Naive thymus-derived CD4-positive, alpha-beta T cell (primary cell): Measurements from ENCODE around the gene SLC34A3. TPM values are rescaled to one million over a fixed set of nuclear protein-coding genes. Genes with fewer than 3 reads are reported as not detected.

ENCODE experiments used
- ATAC-seq: fragments of 150-1000 bp; cut with Tn5 transposase; 2 replicates; pipeline ENCODE4 v1.10.0; 2021; ENCODE audit warnings: mild to moderate bottlenecking, moderate library complexity
- CTCF ChIA-PET: fragments of 350-600 bp; sonication (Branson Sonifier 250); formaldehyde crosslinking; loops from one replicate; lab custom pipeline; 2021; ENCODE audit warnings: antibody characterized with exemption; lab: Charles Lee
- POLR2A ChIA-PET: fragments of 350-600 bp; sonication (Branson Sonifier 250); formaldehyde crosslinking; loops from one replicate; lab custom pipeline; 2021; ENCODE audit warnings: antibody characterized with exemption, inconsistent platforms; lab: Charles Lee
- DNase-seq, 9 donors: peaks; one replicate each; pipeline versions ENCODE4 v3.0.0 to v3.0.0-alpha.2; 2020 to 2022; ENCODE audit warnings: mixed read lengths in 1 of 9
- H3K27ac ChIP-seq: one replicate; pipeline ENCODE4 v1.7.0; 2013; ENCODE audit warnings: mild to moderate bottlenecking, low read depth, low read length, moderate library complexity
- H3K27me3 ChIP-seq, 2 donors: one replicate each; pipeline ENCODE4 v1.7.0; 2013; ENCODE audit warnings: low read length in 2 of 2, mild to moderate bottlenecking in 2 of 2, moderate library complexity in 2 of 2; ENCODE audit not compliant: control insufficient read depth in 2 of 2, insufficient read depth in 2 of 2
- H3K36me3 ChIP-seq, 3 experiments: 1 replicate in 2 of 3; 2 replicates in 1 of 3; pipeline ENCODE4 v1.7.0; 2013; ENCODE audit warnings: low read length in 3 of 3, mild to moderate bottlenecking in 3 of 3, moderate library complexity in 1 of 3; ENCODE audit not compliant: insufficient read depth in 3 of 3, control insufficient read depth in 2 of 3
- H3K4me1 ChIP-seq, 2 donors: one replicate each; pipeline ENCODE4 v1.7.0; 2013; ENCODE audit warnings: low read length in 2 of 2, mild to moderate bottlenecking in 2 of 2, moderate library complexity in 1 of 2; ENCODE audit not compliant: control insufficient read depth in 2 of 2, insufficient read depth in 2 of 2
- H3K4me3 ChIP-seq: 2 replicates; pipeline ENCODE4 v1.7.0; 2013; ENCODE audit warnings: mild to moderate bottlenecking, low read length
- H3K9me3 ChIP-seq, 3 experiments: 1 replicate in 2 of 3; 2 replicates in 1 of 3; pipeline ENCODE4 v1.7.0; 2013; ENCODE audit warnings: low read length in 3 of 3; ENCODE audit not compliant: control insufficient read depth in 2 of 3
- H3K27ac Mint-ChIP-seq, 9 donors: one replicate each; pipeline ENCODE4 v1.8.0; 2020 to 2022; ENCODE audit warnings: mixed read lengths in 9 of 9, mild to moderate bottlenecking in 8 of 9, moderate library complexity in 5 of 9, inconsistent platforms in 2 of 9
- H3K27me3 Mint-ChIP-seq, 5 donors: one replicate each; pipeline ENCODE4 v1.8.0; 2021 to 2022; ENCODE audit warnings: mixed read lengths in 5 of 5, mild to moderate bottlenecking in 1 of 5
- H3K36me3 Mint-ChIP-seq, 5 donors: one replicate each; pipeline ENCODE4 v1.8.0; 2020 to 2022; ENCODE audit warnings: mixed read lengths in 5 of 5, mild to moderate bottlenecking in 3 of 5, inconsistent platforms in 1 of 5
- H3K4me1 Mint-ChIP-seq, 7 donors: one replicate each; pipeline ENCODE4 v1.8.0; 2020 to 2022; ENCODE audit warnings: mixed read lengths in 7 of 7, mild to moderate bottlenecking in 3 of 7, inconsistent platforms in 1 of 7
- H3K4me3 Mint-ChIP-seq, 10 donors: one replicate each; pipeline ENCODE4 v1.8.0; 2020 to 2022; ENCODE audit warnings: mild to moderate bottlenecking in 10 of 10, mixed read lengths in 10 of 10, moderate library complexity in 6 of 10, inconsistent platforms in 2 of 10
- H3K9me3 Mint-ChIP-seq, 11 donors: one replicate each; pipeline ENCODE4 v1.8.0; 2020 to 2022; ENCODE audit warnings: mixed read lengths in 11 of 11, mild to moderate bottlenecking in 4 of 11, inconsistent platforms in 1 of 11, moderate library complexity in 1 of 11
- intact Hi-C, 2 donors: fragments of 100-400 bp; cut with micrococcal nuclease; formaldehyde crosslinking; loops; one replicate each; pipeline ENCODE4 v1.15.1; 2023
- polyA plus RNA-seq, 2 donors: library from polyadenylated mRNA; unstranded; fragments of 300-500 nt; fragmentation: Illumina TruSeq; gene quantifications; one replicate each; pipeline ENCODE4 v1.2.3, GENCODE V29; 2021
- total RNA-seq, 6 experiments: library from RNA in 5 of 6; stranded (reverse) in 5 of 6; gene quantifications; 1 replicate in 5 of 6; 2 replicates in 1 of 6; pipeline ENCODE4 v1.2.3 and lab custom pipeline; 2021 to 2026

SLC34A3 gene
- total and polyA plus RNA-seq, 7 experiments from 2014 or later = 0.16 TPM; not detected in 5

DNA sequence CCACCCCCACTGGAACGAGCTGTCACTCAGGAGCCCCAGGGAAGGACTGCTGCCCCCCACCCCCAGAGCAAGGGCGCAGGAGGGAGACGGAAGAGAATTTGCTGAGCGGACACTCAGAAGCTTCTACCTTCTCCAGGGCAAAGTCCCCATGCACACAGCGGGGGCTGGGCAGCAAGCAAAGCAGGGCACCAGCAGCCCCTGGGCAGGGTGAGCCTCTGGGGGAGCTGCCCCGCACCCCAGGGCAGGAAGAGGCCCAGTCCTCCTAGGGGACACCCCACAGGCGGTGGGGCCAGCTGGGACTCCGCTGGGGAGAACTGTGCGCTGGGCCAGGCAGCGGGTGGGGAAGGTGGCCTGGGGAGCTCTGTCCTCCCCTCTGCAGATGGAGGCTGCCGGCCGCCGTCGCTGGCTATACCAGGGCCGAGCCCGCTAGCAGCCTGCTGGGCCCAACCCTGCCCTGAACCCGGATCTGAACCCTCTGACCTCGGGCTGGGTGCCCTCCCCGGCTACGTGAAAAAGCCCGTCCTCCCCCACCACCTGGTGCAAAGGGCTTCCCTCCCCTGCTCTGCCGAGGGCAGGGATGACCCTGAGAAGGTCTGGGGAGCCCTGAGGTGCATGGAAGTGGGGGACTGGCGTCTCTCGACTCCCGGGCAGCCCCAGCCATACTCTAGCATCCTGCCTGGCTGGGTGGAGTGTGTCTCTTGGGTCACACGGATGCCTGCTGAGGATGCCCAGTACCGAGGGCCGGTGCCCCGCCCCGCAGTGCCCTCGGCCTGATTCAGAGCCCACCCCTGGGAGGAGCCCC, 597 bp upstream of the SLC34A3 start:
- Mint-ChIP-seq H3K36me3 (no peaks in the 10 kb centered on the region), H3K9me3 (peaks cover 0 to 2% (median 0%) of the 10 kb centered on the region in 11 donors), H3K4me1 (peaks cover 5 to 7% (median 5%) of the 10 kb centered on the region in 7 donors), H3K27me3 (peaks cover 0 to 11% (median 6%) of the 10 kb centered on the region in 5 donors), H3K27ac (no peak overlapping the region), H3K4me3 (no peak overlapping the region)
- DNase-seq = no peak
- H3K9me3 ChIP-seq = no peaks in the 10 kb centered on the region
- H3K27ac ChIP-seq = no peak overlapping the region
- intact Hi-C loops = loop anchor here in 1 of 2 donors (10.0 kb wide), 1 partner anchor 285 kb away; the partner anchor contains the start of genes C8G and FBXW5
- H3K27me3 ChIP-seq = no peaks in the 10 kb centered on the region
- H3K4me3 ChIP-seq = no peak overlapping the region
- ATAC-seq = no peak
- H3K4me1 ChIP-seq = peaks cover 4 to 5% of the 10 kb centered on the region in 2 donors
- POLR2A ChIA-PET = no interaction called here
- no peaks in the 10 kb centered on the region for H3K36me3 ChIP-seq
- CTCF ChIA-PET = interaction anchor here (1.2 kb wide), 1 partner anchor 8 kb away, joined by 4 read pairs; no protein-coding TSS in a partner anchor

DNA sequence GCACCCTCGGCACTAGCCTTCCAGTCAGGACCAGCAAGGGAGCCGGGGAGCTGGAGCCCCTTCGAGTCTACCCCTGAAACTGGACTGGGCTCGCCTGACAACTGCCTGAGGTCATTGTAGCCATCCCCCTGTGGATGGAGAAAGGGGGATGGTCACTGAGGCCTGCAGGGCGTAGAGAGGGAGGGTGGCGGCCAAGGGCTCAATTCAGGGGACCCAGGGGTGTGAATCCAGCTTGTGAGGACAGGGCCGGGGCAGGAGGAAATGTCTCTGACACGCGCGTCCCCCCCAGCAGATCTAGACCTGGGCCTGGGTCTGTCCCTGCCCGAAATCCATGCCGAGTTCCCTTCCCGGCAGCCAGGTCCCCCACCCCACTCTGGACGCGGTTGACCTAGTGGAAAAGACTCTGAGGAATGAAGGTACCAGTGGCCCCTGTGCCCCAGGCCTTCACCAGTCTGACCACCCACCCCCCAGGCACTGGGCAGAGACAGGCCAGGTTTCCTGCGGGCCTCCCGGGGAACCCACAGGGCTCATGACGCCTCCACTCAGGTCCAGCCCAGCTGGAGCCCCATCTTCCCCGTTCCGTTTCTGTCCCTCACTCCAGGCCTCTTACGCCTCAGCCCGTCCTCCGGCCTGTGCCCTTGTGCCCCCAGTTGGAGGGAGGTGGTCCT, 805 bp downstream of the SLC34A3 start:
- Histone ChIP-seq H3K27me3 (no peaks in the 10 kb centered on the region), H3K27ac (no peak overlapping the region), H3K4me3 (no peak overlapping the region), H3K36me3 (no peaks in the 10 kb centered on the region), H3K9me3 (no peaks in the 10 kb centered on the region), H3K4me1 (peaks cover 4 to 12% of the 10 kb centered on the region in 2 donors)
- peaks cover 0 to 2% (median 0%) of the 10 kb centered on the region in 11 donors for H3K9me3 Mint-ChIP-seq
- H3K4me3 Mint-ChIP-seq = no peak overlapping the region
- intact Hi-C loops = no loop called here
- DNase-seq (no peak), ATAC-seq (no peak)
- POLR2A ChIA-PET = interaction anchor here (0.5 kb wide), 1 partner anchor 127 kb away, joined by 4 read pairs; no protein-coding TSS in a partner anchor
- no peaks in the 10 kb centered on the region for H3K36me3 Mint-ChIP-seq
- no peak overlapping the region for H3K27ac Mint-ChIP-seq
- CTCF ChIA-PET = no interaction called here
- H3K27me3 Mint-ChIP-seq = peaks cover 0 to 13% (median 6%) of the 10 kb centered on the region in 5 donors
- H3K4me1 Mint-ChIP-seq = peaks cover 4 to 6% (median 5%) of the 10 kb centered on the region in 7 donors

DNA sequence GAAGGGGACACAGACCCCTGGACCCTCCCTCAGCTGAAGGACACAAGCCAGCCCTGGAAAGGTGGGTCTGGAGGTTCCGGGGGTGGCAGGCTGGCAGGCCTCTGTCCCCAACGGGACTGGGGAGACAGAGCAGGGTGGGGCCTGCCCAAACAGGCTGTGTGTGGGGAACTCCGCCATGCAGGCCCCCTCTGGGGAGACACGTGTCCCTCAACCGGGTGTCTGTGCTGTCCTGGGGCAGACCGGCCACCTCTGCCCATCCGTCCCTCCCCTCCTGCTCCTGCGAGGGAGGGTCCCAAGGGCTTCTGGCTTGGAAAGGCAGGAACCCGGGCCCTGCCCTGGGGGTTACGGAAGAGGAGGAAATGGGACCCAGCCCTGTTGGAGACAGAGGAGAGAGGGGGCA, 1.4 kb downstream of the SLC34A3 start:
- no peaks in the 10 kb centered on the region for H3K36me3 ChIP-seq
- no peak overlapping the region for H3K27ac Mint-ChIP-seq
- no peak overlapping the region for H3K27ac ChIP-seq
- ATAC-seq (no peak), DNase-seq (no peak)
- H3K4me3 Mint-ChIP-seq = no peak overlapping the region
- peaks cover 4 to 18% of the 10 kb centered on the region in 2 donors for H3K4me1 ChIP-seq
- H3K4me1 Mint-ChIP-seq = peaks cover 4 to 6% (median 5%) of the 10 kb centered on the region in 7 donors
- H3K4me3 ChIP-seq = no peak overlapping the region
- H3K27me3 ChIP-seq = no peaks in the 10 kb centered on the region
- intact Hi-C loops = no loop called here
- ChIA-PET POLR2A (no interaction called here), CTCF (no interaction called here)
- H3K9me3 ChIP-seq = no peaks in the 10 kb centered on the region
- peaks cover 0 to 2% (median 0%) of the 10 kb centered on the region in 11 donors for H3K9me3 Mint-ChIP-seq
- peaks cover 0 to 13% (median 6%) of the 10 kb centered on the region in 5 donors for H3K27me3 Mint-ChIP-seq
- H3K36me3 Mint-ChIP-seq = no peaks in the 10 kb centered on the region

DNA sequence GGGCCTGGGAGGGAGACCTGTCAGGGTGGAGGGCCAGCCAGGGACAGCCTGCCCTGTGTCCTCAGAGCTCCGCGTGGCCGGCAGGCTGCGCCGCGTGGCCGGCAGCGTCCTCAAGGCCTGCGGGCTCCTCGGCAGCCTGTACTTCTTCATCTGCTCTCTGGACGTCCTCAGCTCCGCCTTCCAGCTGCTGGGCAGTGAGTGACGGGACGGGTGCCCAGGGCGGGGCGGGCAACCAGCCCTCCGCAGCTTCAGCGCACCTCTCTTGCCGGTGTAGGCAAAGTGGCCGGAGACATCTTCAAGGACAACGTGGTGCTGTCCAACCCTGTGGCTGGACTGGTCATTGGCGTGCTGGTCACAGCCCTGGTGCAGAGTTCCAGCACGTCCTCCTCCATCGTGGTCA, 1.8 kb downstream of the SLC34A3 start:
- Mint-ChIP-seq H3K9me3 (peaks cover 0 to 2% (median 0%) of the 10 kb centered on the region in 11 donors), H3K4me1 (peaks cover 2 to 5% (median 3%) of the 10 kb centered on the region in 7 donors), H3K27me3 (peaks cover 0 to 13% (median 4%) of the 10 kb centered on the region in 5 donors), H3K36me3 (no peaks in the 10 kb centered on the region), H3K4me3 (no peak overlapping the region), H3K27ac (no peak overlapping the region)
- peaks cover under 1 to 14% of the 10 kb centered on the region in 2 donors for H3K4me1 ChIP-seq
- ATAC-seq (no peak), DNase-seq (no peak)
- POLR2A ChIA-PET = no interaction called here
- no peaks in the 10 kb centered on the region for H3K9me3 ChIP-seq
- H3K27ac ChIP-seq = no peak overlapping the region
- CTCF ChIA-PET = no interaction called here
- H3K36me3 ChIP-seq = no peaks in the 10 kb centered on the region
- no peaks in the 10 kb centered on the region for H3K27me3 ChIP-seq
- intact Hi-C loops = no loop called here
- H3K4me3 ChIP-seq = no peak overlapping the region

DNA sequence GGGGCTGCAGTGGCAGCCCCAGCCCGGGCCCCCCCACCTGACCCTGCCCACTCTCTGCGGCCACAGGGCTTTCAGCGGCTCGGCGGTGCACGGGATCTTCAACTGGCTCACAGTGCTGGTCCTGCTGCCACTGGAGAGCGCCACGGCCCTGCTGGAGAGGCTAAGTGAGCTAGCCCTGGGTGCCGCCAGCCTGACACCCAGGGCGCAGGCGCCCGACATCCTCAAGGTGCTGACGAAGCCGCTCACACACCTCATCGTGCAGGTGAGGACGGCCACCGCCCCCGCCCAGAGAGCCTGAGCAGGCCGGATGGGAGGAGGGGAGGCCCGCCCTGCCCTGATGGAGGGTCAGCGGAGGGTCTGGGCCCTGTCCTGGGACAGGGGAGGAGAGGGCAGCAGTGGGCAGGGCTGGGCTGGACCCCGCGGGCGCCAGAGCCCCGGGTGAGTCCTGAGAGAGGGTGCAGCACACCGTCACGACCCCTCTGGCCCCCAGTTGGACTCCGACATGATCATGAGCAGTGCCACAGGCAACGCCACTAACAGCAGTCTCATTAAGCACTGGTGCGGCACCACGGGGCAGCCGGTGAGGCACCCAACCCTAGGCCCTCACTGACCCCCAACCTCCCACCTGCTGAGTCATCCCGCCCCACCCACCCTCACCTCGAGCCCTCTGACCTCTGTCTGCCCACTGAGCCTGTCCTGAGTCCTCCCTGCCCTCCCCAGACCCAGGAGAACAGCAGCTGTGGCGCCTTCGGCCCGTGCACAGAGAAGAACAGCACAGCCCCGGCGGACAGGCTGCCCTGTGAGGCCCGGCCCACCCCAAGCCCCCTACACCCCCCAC, 2.7 kb downstream of the SLC34A3 start:
- Mint-ChIP-seq H3K27ac (no peak overlapping the region), H3K9me3 (peaks cover 0 to 2% (median 0%) of the 10 kb centered on the region in 11 donors), H3K36me3 (no peaks in the 10 kb centered on the region), H3K4me1 (peaks cover 0 to 5% (median 0%) of the 10 kb centered on the region in 7 donors), H3K4me3 (no peak overlapping the region), H3K27me3 (peaks cover 0 to 10% (median 0%) of the 10 kb centered on the region in 5 donors)
- ATAC-seq (no peak), DNase-seq (no peak)
- no peaks in the 10 kb centered on the region for H3K27me3 ChIP-seq
- POLR2A ChIA-PET = no interaction called here
- intact Hi-C loops = no loop called here
- H3K36me3 ChIP-seq = no peaks in the 10 kb centered on the region
- H3K4me3 ChIP-seq = no peak overlapping the region
- H3K27ac ChIP-seq = no peak overlapping the region
- no peaks in the 10 kb centered on the region for H3K9me3 ChIP-seq
- CTCF ChIA-PET = no interaction called here
- peaks cover 0 to 13% of the 10 kb centered on the region in 2 donors for H3K4me1 ChIP-seq

DNA sequence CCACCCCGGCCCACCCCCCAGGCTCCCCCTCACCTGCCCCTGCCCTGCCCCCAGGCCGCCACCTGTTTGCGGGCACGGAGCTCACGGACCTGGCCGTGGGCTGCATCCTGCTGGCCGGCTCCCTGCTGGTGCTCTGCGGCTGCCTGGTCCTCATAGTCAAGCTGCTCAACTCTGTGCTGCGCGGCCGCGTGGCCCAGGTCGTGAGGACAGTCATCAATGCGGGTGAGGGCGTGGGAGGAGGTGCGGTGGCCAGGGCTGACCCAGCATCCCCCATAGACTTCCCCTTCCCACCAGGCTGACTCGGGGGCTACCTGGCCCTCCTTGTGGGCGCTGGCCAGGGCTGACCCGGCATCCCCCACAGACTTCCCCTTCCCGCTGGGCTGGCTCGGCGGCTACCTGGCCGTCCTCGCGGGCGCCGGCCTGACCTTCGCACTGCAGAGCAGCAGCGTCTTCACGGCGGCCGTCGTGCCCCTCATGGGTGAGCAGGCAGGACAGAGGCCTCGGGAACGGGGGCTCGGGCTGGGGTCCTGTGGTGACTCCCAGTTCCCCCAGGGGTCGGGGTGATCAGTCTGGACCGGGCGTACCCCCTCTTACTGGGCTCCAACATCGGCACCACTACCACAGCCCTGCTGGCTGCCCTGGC, 3.5 kb downstream of the SLC34A3 start:
- ChIA-PET CTCF (interaction anchor here (1.3 kb wide), 1 partner anchor 11 kb away, joined by 3 read pairs; no protein-coding TSS in a partner anchor), POLR2A (interaction anchor here (0.8 kb wide), 1 partner anchor 104 kb away, joined by 3 read pairs; no protein-coding TSS in a partner anchor)
- H3K4me3 ChIP-seq = no peak overlapping the region
- no peak for DNase-seq
- H3K4me3 Mint-ChIP-seq = no peak overlapping the region
- intact Hi-C loops = no loop called here
- H3K4me1 Mint-ChIP-seq = peaks cover 4 to 9% (median 6%) of the 10 kb centered on the region in 7 donors
- H3K36me3 Mint-ChIP-seq = no peaks in the 10 kb centered on the region
- H3K27ac ChIP-seq = no peak overlapping the region
- H3K27ac Mint-ChIP-seq = no peak overlapping the region
- no peak for ATAC-seq
- no peaks in the 10 kb centered on the region for H3K27me3 ChIP-seq
- H3K9me3 Mint-ChIP-seq = peaks cover 0 to 2% (median 0%) of the 10 kb centered on the region in 11 donors
- H3K9me3 ChIP-seq = no peaks in the 10 kb centered on the region
- peaks cover 5 to 13% of the 10 kb centered on the region in 2 donors for H3K4me1 ChIP-seq
- no peaks in the 10 kb centered on the region for H3K36me3 ChIP-seq
- H3K27me3 Mint-ChIP-seq = peaks cover 0 to 10% (median 0%) of the 10 kb centered on the region in 5 donors
